ENCODE measurements around the gene GAGE10. TPM values are rescaled to one million over a fixed set of nuclear protein-coding genes. Genes with fewer than 3 reads are reported as not detected.

GAGE10 gene
- total and polyA plus RNA-seq, 9 of the 15 experiments (the other 6 are each of a cell fraction or from before 2014, with no cell fraction given): 0.80 to 3.1 (median 0.96) TPM; not detected in 4

DNA sequence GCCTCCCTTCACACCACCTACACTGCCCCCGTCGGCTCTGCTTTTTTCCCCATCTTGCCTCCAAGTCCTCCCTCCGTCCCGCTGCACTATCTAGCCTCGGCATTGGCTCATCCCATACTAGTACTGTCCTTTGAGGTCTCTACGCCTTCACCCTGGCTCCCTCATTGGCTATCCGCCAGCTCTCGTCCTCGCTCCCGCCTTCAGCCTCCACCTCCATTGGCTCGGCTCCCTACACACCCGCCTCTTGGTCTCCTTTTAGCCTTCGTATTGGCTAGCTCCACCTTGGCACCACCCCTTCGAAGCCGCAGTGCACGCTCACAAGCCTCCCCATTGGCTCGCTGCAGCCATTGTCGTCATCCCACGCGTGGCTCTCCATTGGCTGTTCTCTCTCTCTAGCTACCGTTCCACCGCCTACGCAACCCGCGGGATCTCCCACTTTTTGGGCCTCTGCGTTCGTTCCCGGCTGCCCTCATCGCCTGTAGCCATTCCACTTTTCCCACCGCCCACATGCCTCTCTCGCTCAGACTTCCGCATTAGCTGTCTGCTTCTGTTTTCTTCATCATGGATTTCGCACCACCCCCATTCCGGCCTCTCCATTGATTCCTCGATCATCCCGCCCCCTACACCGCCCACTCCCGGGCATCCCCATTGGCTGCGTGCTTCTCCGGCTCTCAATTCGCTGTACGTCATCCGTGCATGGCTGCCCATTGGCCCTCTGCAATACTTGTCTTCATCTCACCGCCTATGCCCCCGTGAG, 34.3 kb upstream of the GAGE10 start (continued):
- TF ChIP-seq, protein P1, sequence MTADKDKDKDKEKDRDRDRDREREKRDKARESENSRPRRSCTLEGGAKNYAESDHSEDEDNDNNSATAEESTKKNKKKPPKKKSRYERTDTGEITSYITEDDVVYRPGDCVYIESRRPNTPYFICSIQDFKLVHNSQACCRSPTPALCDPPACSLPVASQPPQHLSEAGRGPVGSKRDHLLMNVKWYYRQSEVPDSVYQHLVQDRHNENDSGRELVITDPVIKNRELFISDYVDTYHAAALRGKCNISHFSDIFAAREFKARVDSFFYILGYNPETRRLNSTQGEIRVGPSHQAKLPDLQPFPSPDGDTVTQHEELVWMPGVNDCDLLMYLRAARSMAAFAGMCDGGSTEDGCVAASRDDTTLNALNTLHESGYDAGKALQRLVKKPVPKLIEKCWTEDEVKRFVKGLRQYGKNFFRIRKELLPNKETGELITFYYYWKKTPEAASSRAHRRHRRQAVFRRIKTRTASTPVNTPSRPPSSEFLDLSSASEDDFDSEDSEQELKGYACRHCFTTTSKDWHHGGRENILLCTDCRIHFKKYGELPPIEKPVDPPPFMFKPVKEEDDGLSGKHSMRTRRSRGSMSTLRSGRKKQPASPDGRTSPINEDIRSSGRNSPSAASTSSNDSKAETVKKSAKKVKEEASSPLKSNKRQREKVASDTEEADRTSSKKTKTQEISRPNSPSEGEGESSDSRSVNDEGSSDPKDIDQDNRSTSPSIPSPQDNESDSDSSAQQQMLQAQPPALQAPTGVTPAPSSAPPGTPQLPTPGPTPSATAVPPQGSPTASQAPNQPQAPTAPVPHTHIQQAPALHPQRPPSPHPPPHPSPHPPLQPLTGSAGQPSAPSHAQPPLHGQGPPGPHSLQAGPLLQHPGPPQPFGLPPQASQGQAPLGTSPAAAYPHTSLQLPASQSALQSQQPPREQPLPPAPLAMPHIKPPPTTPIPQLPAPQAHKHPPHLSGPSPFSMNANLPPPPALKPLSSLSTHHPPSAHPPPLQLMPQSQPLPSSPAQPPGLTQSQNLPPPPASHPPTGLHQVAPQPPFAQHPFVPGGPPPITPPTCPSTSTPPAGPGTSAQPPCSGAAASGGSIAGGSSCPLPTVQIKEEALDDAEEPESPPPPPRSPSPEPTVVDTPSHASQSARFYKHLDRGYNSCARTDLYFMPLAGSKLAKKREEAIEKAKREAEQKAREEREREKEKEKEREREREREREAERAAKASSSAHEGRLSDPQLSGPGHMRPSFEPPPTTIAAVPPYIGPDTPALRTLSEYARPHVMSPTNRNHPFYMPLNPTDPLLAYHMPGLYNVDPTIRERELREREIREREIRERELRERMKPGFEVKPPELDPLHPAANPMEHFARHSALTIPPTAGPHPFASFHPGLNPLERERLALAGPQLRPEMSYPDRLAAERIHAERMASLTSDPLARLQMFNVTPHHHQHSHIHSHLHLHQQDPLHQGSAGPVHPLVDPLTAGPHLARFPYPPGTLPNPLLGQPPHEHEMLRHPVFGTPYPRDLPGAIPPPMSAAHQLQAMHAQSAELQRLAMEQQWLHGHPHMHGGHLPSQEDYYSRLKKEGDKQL (CRISPR knock-in tag; IDR thresholded peaks at IDR 0.05; ENCODE audit: borderline replicate concordance): no peak
- TF ChIP-seq NR2F6 (CRISPR knock-in tag; IDR thresholded peaks at IDR 0.05): no peak
- TF ChIP-seq ZNF764 (CRISPR knock-in tag; IDR thresholded peaks at IDR 0.05; ENCODE audit: low read depth): no peak
- 0 out of 2 replicates have a peak, but pooled peaks have one; percentile 24 for TF ChIP-seq ZNF75A (CRISPR knock-in tag; IDR thresholded peaks at IDR 0.05)
- TF ChIP-seq EZH2 (IDR thresholded peaks at IDR 0.05; ENCODE audit: borderline replicate concordance, low read depth, low read length): no peak
- no peak for TF ChIP-seq BRCA1 (IDR thresholded peaks at IDR 0.05)
- TF ChIP-seq BRCA1 (CRISPR knock-in tag; IDR thresholded peaks at IDR 0.05): no peak
- peak; percentile 89 for TF ChIP-seq FOS (IDR thresholded peaks at IDR 0.05; ENCODE audit: extremely low read depth, insufficient read length)
- TF ChIP-seq CTBP1 (IDR thresholded peaks at IDR 0.05; ENCODE audit: borderline replicate concordance): peak; percentile 26; the same call in 1 of the 2 replicates
- TF ChIP-seq, protein P2, sequence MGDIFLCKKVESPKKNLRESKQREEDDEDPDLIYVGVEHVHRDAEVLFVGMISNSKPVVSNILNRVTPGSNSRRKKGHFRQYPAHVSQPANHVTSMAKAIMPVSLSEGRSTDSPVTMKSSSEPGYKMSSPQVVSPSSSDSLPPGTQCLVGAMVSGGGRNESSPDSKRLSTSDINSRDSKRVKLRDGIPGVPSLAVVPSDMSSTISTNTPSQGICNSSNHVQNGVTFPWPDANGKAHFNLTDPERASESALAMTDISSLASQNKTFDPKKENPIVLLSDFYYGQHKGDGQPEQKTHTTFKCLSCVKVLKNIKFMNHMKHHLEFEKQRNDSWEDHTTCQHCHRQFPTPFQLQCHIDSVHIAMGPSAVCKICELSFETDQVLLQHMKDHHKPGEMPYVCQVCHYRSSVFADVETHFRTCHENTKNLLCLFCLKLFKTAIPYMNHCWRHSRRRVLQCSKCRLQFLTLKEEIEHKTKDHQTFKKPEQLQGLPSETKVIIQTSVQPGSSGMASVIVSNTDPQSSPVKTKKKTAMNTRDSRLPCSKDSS (IDR thresholded peaks at IDR 0.05; ENCODE audit: low read depth, partially characterized antibody): no peak
- TF ChIP-seq SUPT5H (IDR thresholded peaks at IDR 0.05): peak; percentile 79
- no peak for TF ChIP-seq DIDO1 (tag; IDR thresholded peaks at IDR 0.05; ENCODE audit: low read depth)
- no peak for TF ChIP-seq MECOM (CRISPR knock-in tag; IDR thresholded peaks at IDR 0.05)
- peak; percentile 77; the same call in 1 of the 2 replicates for TF ChIP-seq NFRKB (IDR thresholded peaks at IDR 0.05; ENCODE audit: low read depth)
- no peak for TF ChIP-seq NR1H2 (CRISPR knock-in tag; IDR thresholded peaks at IDR 0.05)
- TF ChIP-seq, protein P3, sequence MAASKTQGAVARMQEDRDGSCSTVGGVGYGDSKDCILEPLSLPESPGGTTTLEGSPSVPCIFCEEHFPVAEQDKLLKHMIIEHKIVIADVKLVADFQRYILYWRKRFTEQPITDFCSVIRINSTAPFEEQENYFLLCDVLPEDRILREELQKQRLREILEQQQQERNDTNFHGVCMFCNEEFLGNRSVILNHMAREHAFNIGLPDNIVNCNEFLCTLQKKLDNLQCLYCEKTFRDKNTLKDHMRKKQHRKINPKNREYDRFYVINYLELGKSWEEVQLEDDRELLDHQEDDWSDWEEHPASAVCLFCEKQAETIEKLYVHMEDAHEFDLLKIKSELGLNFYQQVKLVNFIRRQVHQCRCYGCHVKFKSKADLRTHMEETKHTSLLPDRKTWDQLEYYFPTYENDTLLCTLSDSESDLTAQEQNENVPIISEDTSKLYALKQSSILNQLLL (CRISPR knock-in tag; IDR thresholded peaks at IDR 0.05; ENCODE audit: borderline replicate concordance): no peak
- TF ChIP-seq IFI16 (CRISPR knock-in tag; IDR thresholded peaks at IDR 0.05): no peak
- no peak for TF ChIP-seq ZNF408 (CRISPR knock-in tag; IDR thresholded peaks at IDR 0.05; ENCODE audit: low read depth)
- TF ChIP-seq ZBED1 (IDR thresholded peaks at IDR 0.05): no peak
- TF ChIP-seq ATF7 (IDR thresholded peaks at IDR 0.05): peak; percentile 85
- no peak for TF ChIP-seq ETV5 (CRISPR knock-in tag; IDR thresholded peaks at IDR 0.05; ENCODE audit: low read depth)
- TF ChIP-seq NCOA1 (IDR thresholded peaks at IDR 0.05; ENCODE audit: low read depth): no peak
- TF ChIP-seq MBD2 (IDR thresholded peaks at IDR 0.05; ENCODE audit: borderline replicate concordance, low read depth): peak; percentile 97
